ENCODE measurements around the gene MORN4.
"Not testable (repeated sequence)": the region's sequence is repeated elsewhere in the genome, so short reads cannot be mapped to it uniquely, and the experiment has no call there.

MORN4 gene

DNA sequence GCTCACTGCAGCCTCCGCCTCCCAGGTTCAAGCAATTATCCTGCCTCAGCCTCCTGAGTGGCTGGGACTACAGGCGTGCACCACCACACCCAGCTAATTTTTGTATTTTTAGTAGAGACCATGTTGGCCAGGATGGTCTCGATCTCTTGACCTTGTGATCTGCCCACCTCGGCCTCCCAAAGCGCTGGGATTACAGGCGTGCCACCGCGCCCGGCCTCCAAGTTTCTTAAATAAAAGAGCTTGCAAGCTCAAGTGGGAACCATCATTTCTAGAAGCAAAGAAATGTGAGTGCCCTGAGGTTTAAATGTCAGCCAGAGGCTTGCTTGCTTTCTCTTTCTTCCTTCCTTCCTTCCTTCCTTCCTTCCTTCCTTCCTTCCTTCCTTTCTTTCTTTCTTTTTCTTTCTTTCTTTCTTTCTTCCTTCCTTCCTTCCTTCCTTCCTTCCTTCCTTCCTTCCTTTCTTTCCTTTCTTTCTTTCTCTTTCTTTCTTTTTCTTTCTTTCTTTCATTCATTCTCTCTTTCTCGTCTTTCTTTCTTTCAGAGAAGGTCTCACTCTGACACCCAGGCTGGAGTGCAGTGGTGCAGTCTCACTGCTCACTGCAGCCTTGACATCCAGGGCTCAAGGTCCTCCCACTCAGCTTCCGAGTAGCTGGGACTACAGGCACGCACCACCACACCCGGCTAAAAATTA, 9.3 kb upstream of the MORN4 start:
- not testable (repeated sequence) for DNase-seq (ENCODE audit: low read depth in 2 of 2, low spot score in 1 of 2)

GRCh38 chr10:97640868-97641811, 7.8 kb upstream of the MORN4 start:
- DNase-seq (ENCODE audit: low read depth in 2 of 2, low spot score in 1 of 2): peak in 1 of 2 donors; percentile 2

DNA sequence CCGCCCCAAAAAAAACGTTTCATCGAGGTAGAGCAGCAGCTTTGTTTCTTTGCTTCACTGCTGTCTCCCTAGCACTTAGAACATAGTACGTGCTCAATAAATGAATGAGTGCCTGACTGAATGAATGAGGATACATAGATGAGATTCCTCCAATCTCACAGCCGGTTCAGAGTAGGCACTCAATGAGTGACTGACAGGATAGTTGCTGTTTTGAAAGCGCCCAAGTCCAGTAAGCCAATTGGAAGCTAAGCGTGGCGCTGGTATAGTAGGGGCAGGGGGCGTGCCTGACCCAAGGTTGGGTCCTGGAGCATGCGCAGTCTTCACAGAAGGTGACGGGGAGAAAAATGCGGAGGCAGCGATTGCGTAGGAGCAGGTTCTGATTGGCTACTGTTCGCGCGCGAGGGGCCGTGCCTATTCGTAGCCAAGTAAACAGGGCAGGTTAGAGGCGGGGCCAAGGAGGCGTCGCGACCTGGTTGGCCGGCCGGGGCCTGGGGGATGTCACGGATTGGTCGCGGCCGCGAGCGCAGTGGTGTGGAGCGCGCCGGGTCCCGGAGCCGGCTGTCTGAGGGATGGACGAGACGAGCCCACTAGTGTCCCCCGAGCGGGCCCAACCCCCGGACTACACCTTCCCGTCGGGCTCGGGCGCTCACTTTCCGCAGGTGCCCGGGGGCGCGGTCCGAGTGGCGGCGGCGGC, 7.0 kb upstream of the MORN4 start, which contains the start of gene PI4K2A:
Gene PI4K2A (plus strand): TSS at position 498 of the 694 bp plus-strand sequence. CDS start 72 bp downstream, at position 570.
- peak; percentile 93 to 97 for DNase-seq (ENCODE audit: low read depth in 2 of 2, low spot score in 1 of 2)

DNA sequence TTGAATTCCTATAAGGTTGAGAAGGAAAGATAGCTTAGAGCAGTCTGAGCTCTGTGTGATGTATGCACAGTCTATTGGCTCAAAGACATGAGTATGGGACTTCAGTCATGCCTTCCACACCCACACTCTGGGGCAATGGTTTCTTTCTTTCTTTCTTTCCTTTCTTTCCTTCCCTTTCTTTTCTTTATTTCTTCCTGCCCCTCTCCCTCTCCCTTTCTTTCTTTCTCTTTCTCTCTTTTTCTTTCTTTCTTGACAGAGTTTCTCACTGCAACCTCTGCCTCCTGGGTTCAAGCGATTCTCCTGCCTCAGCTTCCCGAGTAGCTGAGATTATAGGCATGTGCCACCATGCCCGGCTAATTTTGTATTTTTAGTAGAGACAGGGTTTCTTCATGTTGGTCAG, 5.8 kb upstream of the MORN4 start:
- not testable (repeated sequence) for DNase-seq (ENCODE audit: low read depth in 2 of 2, low spot score in 1 of 2)

GRCh38 chr10:97635577-97635976, 2.3 kb upstream of the MORN4 start:
- DNase-seq (ENCODE audit: low read depth in 2 of 2, low spot score in 1 of 2): no peak

GRCh38 chr10:97633921-97634320, 621 bp upstream of the MORN4 start:
- DNase-seq (ENCODE audit: low read depth in 2 of 2, low spot score in 1 of 2): no peak

- no peak for DNase-seq (ENCODE audit: low read depth in 2 of 2, low spot score in 1 of 2)
Measured at GRCh38 chr10:97631098-97631497, 2.2 kb downstream of the MORN4 start.

- no peak for DNase-seq (ENCODE audit: low read depth in 2 of 2, low spot score in 1 of 2)
Measured at GRCh38 chr10:97629289-97629688, 4.0 kb downstream of the MORN4 start.

- DNase-seq (ENCODE audit: low read depth in 2 of 2, low spot score in 1 of 2): no peak
Measured at GRCh38 chr10:97628228-97628627, 5.1 kb downstream of the MORN4 start.

DNA sequence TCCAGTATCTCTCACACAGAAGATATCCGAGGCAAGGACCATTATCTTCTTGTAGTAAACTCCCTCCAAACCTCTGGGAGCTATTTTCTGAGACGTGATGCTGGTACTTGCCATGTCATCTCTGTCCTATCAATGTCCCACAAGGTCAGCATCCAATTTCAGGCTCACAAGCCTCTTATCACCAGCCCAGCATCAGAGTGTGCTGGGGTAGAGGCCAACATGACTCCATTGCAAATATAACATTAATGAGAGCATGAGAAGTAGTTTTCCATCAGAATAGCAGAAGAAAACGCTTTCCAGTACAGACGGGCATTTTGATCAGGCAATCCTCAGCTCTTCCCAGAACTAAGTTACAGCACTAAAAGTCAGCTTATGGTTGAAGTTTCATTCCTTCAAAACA, 5.6 kb downstream of the MORN4 start:
- no peak for DNase-seq (ENCODE audit: low read depth in 2 of 2, low spot score in 1 of 2)

DNA sequence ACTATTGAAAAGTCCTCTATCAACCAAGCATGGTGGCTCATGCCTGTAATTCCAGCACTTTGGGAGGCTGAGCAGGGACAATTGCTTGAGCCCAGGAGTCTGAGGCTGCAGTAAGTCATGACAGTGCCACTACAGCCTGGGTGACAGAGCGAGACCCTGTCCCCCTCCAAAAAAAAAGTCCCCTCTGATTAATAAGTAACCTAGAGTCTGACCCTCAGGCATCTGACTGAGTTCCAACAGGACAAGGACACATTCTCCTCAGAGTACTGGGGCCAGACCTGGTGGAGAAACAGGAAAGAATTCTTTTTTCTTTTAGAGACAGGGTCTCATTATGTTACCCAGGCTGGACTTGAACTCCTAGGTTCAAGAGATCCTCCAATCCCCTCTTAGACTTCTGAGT, 10.0 kb downstream of the MORN4 start:
- no peak for DNase-seq (ENCODE audit: low read depth in 2 of 2, low spot score in 1 of 2)

- DNase-seq (ENCODE audit: low read depth in 2 of 2, low spot score in 1 of 2): no peak
Measured at GRCh38 chr10:97618733-97619132, 14.6 kb downstream of the MORN4 start.

GRCh38 chr10:97618285-97618684, 15.0 kb downstream of the MORN4 start:
- no peak for DNase-seq (ENCODE audit: low read depth in 2 of 2, low spot score in 1 of 2)

- DNase-seq (ENCODE audit: low read depth in 2 of 2, low spot score in 1 of 2): no peak
Measured at GRCh38 chr10:97612386-97612785, 20.9 kb downstream of the MORN4 start.

GRCh38 chr10:97611473-97611872, 21.8 kb downstream of the MORN4 start:
- DNase-seq (ENCODE audit: low read depth in 2 of 2, low spot score in 1 of 2): no peak

DNA sequence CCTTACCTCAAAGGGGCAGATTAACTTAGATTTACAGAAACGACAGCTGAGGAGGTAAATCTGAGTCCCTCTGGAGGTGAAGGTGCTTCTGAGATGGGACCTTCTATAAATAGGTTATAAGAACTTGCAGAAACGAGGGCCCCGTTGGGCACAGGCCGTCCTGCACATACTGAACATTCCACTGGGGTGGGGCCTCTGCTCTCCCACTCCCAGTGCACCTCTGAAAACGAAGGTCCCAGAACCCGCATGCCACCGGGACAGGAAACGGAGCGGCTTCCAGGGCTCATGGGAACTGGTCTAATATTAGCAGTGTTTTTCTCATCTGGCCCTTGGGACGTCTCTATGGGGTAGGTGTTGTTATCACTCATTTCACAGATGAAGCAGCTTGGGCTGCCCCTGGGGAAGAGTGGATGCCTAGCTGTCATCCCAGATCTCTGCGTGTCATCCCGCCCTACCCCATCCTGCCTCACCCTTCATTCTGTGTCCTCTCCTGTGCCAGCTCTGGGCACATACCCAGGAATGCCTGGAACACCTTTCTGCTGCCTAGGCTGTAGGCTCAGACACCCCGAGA, 24.2 kb downstream of the MORN4 start:
- DNase-seq (ENCODE audit: low read depth in 2 of 2, low spot score in 1 of 2): no peak

DNA sequence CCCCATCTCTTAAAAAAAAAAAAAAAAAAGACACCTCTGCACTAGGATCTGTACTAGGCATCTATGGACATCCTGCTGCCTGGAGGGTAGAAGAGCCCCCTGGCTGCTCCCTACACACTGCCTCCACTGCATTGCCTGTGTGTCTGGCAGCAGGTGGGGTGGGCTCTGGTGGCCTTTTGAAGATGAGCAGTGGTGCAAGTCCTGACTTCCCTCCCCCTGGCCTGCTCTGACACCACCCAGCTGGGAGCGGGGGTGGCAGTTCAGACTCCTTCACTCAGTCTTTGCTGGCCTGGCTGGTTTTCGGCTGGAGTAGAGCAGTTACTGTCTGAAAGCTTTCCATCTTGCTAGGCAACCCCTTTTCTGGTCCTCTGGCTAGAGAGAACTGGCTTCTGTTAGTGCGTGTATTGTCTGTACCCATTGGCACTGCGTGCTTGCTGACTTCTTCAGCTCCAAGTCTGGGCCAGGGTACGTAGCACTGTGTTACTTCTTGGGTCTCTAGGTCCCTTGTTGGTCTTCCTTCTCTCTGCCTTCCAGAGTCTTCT, 26.1 kb downstream of the MORN4 start:
- DNase-seq (ENCODE audit: low read depth in 2 of 2, low spot score in 1 of 2): no peak

DNA sequence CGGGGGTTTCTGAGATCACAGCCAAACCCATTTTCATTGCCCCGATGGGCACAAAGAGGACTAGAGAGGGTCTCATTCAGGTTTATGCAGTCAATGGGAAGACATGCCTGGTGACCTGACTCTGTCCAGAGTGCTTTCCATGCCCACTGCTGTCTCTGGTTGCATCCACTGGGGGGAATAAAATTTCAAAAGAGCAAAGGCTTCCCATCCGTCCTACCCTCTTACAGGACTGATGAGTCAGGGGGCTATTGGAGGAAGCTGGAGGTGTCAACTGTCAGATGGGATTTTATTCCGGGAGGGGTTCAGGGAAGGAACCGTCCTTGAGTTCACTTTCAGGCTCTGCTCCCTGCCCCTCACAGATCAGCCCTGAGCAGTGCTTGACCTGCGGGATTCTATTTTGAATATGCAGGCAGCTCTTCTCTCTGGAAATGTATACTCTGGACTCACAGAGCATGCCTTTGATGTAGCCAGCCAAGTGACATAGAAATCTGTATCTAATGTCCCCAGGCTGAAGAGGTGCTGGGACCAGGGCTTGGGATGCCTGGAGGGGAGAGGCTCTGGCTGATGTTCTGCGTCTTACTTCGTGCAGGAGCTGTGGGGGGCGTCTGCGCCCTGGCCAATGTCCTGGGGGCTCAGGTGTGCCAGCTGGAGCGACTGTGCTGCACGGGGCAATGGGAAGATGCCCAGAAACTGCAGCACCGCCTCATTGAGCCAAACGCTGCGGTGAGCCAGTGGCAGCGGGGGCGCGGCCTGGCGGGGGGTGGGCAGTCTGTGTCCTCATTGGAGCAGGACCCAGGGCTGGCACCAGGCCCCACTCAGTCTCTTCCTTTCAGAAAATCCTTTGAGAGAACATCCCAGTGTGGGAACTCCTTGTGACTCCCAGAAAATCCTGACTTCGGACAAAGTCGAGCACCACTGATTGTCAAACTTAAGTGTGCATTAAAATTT, 31.8 kb downstream of the MORN4 start:
- no peak for DNase-seq (ENCODE audit: low read depth in 2 of 2, low spot score in 1 of 2)

DNA sequence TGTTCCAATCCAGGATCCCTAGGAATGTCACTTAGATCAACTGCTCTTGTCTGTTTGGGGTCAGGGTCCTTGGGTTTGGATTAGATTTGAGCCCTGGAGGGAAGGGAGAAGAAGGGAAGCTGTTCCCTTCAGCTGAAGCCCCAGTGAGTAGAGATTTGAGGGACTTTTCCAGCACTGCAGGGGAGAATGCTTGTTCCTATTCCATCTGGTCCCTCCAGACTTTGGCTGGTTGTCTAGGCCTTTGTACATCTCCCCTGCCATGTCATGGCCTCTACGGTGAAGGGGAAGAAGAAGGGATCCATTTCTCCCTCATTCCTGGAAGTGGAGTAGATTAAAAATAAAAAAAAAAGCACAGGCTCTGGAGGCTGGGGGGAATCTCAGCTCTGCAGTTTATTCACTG, 32.7 kb downstream of the MORN4 start:
- no peak for DNase-seq (ENCODE audit: low read depth in 2 of 2, low spot score in 1 of 2)

DNA sequence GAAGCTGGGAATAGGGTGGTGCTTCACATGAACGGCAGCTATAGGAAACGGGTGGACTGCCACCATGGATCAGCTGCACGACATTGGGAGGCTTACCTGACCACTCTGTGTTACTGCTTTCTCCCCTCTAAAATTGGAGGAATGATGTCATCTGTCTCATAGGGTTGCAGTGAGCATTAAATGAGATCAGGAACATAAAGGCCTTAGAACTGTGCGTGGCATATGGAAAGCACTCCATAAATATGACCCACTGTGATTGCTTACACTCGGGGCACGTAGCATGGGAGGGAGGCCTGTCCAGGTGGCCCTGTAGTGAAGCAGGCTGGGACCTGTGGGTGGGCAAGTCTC, 34.1 kb downstream of the MORN4 start:
- no peak for DNase-seq (ENCODE audit: low read depth in 2 of 2, low spot score in 1 of 2)
